GM12874 (cell line): Measurements from ENCODE around the gene FBXO5.
A peak's percentile ranks its signal among the peaks of the same experiment; 100 is the strongest.

Experiments used
- CTCF ChIP-seq: IDR thresholded peaks from 2 replicates; pipeline ENCODE4 v1.5.1; 2011; ENCODE audit warnings: low read depth, mild to moderate bottlenecking, control low read depth, low read length, moderate library complexity; ENCODE audit not compliant: insufficient read depth

FBXO5 gene

GRCh38 chr6:153002613-153003365 is 19.9 kb upstream of the FBXO5 start, which contains the start of gene MTRF1L:
MTRF1L (minus strand) TSS chr6:153002709; CDS start chr6:153002685, 24 bp downstream.
- no peak for TF ChIP-seq CTCF

- no peak for TF ChIP-seq CTCF
Observed at GRCh38 chr6:153001767-153002612, 19.1 kb upstream of the FBXO5 start.

GRCh38 chr6:153000243-153000642 is 17.4 kb upstream of the FBXO5 start:
- TF ChIP-seq CTCF: no peak

- no peak for TF ChIP-seq CTCF
Observed at GRCh38 chr6:152993847-152994246, 11.0 kb upstream of the FBXO5 start.

- 0 out of 2 replicates have a peak, but pooled peaks have one; percentile 14 for TF ChIP-seq CTCF
Observed at GRCh38 chr6:152993431-152993830, 10.6 kb upstream of the FBXO5 start.

- no peak for TF ChIP-seq CTCF
Observed at GRCh38 chr6:152986978-152987377, 4.1 kb upstream of the FBXO5 start.

- TF ChIP-seq CTCF: no peak
Observed at GRCh38 chr6:152984513-152984872, 1.7 kb upstream of the FBXO5 start.
